Activated CD8-positive, alpha-beta memory T cell treated with anti-CD3 and anti-CD28 coated beads, Interleukin-2, amount 50 U/mL, for 1 hour (primary cell): Measurements from ENCODE around the gene RIPPLY3.

Experiments used
- DNase-seq: peaks from one replicate; pipeline ENCODE4 v3.0.0-alpha.2; 2020; ENCODE audit errors: extremely low read depth

Gene RIPPLY3

DNA sequence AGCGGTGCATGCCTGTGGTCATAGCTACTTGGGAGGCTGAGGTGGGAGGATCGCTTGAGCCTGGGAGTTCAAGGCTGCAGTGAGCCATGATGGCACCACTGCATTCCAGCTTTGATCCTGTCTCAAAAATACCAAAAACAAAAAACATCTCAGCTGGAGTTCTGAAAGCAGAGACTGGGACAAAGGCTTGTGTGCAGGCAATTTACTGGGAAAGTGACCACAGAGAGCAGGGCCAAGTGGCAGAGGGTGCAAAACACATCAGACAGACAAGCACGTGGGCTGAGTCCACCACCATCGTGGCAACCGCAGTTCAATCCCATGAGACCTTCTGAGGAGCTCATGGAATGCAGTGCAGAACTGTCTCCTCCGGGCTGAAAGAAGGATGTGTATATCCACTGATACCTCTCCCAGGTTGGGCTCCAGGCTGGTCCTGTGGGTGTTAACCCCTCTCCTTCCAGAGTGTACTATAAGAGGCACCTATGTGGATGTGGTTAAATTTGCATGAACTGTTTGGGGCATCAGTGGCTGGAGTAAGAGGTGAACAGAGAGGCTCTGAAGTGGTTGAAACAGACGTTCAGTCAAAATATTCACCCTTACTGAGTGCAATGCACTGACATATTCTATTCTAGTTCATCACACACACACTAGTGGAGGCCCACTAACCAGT is 55.6 kb downstream of the RIPPLY3 start:
- DNase-seq: no peak

DNA sequence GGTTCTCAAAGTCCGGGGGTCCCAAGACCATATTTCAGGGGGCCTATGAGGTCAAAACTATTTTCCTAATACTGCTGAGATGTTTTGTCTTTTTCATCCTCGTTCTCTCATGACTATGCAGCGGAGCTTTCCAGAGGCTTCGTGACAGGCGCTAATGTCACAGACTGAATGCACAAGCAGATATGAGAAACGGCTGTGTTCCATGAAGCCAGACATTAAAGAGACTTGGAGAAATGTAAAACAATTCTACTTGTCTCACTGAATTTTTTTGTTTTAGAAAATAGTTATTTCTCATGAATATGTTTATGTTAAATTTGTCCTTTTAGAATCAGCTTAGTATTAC is 56.1 kb downstream of the RIPPLY3 start:
- DNase-seq: no peak

DNA sequence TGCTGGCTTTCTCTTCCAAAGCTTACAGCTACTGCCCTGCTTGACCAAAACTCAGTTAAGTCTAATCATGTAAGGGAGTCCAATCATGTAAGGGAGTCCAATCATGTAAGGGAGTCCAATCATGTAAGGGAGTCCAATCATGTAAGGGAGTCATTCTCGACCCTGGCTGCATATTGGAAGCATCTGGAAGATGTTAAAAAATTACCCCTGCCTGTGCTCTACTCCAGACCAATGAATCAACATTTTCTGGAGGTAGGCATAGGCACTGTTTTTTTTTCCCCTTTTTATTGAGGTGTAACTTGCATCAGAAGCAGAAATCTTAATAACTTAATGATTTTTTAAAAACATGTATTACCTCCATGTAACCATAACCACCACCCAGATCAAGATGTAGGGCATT is 56.9 kb downstream of the RIPPLY3 start:
- DNase-seq: no peak

DNA sequence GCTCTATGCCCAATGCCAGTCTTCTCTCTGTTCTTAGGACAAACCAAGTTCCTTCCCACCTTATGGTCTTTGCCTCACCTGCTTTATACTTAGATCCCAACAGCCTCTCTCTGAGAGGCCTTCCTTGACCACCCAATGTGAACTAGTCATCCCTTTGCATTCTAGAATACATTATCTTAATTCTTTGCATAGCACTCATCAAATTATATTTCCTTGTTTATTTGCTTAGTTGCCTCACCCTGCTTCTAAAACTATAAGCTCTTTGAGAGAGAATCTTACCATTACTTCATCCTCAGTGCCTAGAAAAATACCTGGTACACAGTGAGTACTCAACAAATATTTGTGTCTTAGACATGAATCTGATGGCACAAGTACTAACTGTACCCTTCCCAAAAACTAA is 58.3 kb downstream of the RIPPLY3 start:
- no peak for DNase-seq

DNA sequence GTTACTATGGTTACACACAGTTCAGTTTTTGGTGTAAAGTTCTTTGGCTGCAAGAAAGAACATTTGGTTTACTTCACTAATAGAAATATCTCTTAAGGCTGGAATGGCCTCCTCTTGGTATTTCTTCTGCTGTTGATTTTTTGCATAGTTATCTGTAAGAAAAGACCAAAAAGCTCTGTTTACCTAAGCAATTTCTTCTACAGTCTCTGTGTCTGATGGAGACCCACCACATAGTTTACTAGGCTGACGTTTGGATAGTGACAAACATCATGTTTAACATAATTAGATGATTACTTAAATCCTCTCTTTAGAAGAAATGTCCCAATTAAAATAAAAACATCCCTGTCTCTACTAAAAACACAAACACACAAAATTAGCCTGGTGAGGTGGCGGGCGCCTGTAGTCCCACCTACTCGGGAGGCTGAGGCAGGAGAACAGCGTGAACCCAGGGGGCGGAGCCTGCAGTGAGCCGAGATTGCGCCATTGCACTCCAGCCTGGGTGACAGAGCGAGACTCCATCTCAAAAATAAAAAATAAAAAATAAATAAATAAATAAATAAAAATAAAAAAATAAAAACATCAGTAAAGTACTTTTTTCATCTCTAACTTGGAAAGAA is 59.2 kb downstream of the RIPPLY3 start:
- no peak for DNase-seq
